HepG2 (cell line): ENCODE results near the gene PTGER3. TPM values are rescaled to one million over a fixed set of nuclear protein-coding genes. Genes with fewer than 3 reads are reported as not detected.

ENCODE experiments used
- ATF3 ChIP-seq: sonication (generic); formaldehyde crosslinking; IDR thresholded peaks from 2 replicates; pipeline ENCODE4 v1.4.0; 2020; ENCODE audit warnings: missing genetic modification reagents
- CBFB ChIP-seq: sonication (generic); formaldehyde crosslinking; IDR thresholded peaks from 2 replicates; pipeline ENCODE4 v1.4.0; 2020; ENCODE audit warnings: missing genetic modification reagents
- CSRNP2 ChIP-seq: sonication (generic); formaldehyde crosslinking; conservative IDR thresholded peaks from 2 replicates; pipeline ENCODE4 v1.8.0; 2022; ENCODE audit warnings: low read depth, missing genetic modification reagents
- EP300 ChIP-seq, 3 experiments: sonication (generic) in 1 of 3; formaldehyde crosslinking in 1 of 3; IDR thresholded peaks; 2 replicates each; pipeline versions ENCODE4 v1.5.1 to v1.6.1; 2011 to 2020; ENCODE audit warnings: low read depth in 2 of 3, low read length in 2 of 3, borderline replicate concordance in 1 of 3, improper control_type of control experiment in 1 of 3, mild to moderate bottlenecking in 1 of 3, missing genetic modification reagents in 1 of 3, moderate library complexity in 1 of 3
- FOXC1 ChIP-seq: sonication (generic); formaldehyde crosslinking; IDR thresholded peaks from 2 replicates; pipeline ENCODE4 v1.8.0; 2022; ENCODE audit warnings: mild to moderate bottlenecking, missing genetic modification reagents, borderline replicate concordance
- FOXJ3 ChIP-seq: sonication (generic); formaldehyde crosslinking; IDR thresholded peaks from 2 replicates; pipeline ENCODE4 v1.4.0; 2020; ENCODE audit warnings: missing genetic modification reagents, mild to moderate bottlenecking, borderline replicate concordance
- FOXK2 ChIP-seq: fragments of 450-650 bp; IDR thresholded peaks from 2 replicates; pipeline ENCODE4 v1.6.1; 2016
- KDM3A ChIP-seq: IDR thresholded peaks from 2 replicates; pipeline ENCODE4 v1.6.1; 2018; ENCODE audit warnings: low read depth, missing compliant biosample characterization
- NR2F2 ChIP-seq: IDR thresholded peaks from 2 replicates; pipeline ENCODE4 v1.6.1; 2012; ENCODE audit warnings: low read depth, inconsistent platforms, borderline replicate concordance
- SNAPC2 ChIP-seq: sonication (generic); formaldehyde crosslinking; IDR thresholded peaks from 2 replicates; pipeline ENCODE4 v1.8.1; 2022; ENCODE audit warnings: mild to moderate bottlenecking, missing genetic modification reagents
- TRIM22 ChIP-seq: fragments of 450-650 bp; IDR thresholded peaks from 2 replicates; pipeline ENCODE4 v1.6.1; 2017
- ZBTB21 ChIP-seq: sonication (generic); formaldehyde crosslinking; IDR thresholded peaks from 2 replicates; pipeline ENCODE4 v1.4.0; 2020; ENCODE audit warnings: missing genetic modification reagents
- ZBTB44 ChIP-seq: sonication (generic); formaldehyde crosslinking; IDR thresholded peaks from 2 replicates; pipeline ENCODE4 v1.4.0; 2020; ENCODE audit warnings: missing genetic modification reagents
- ZNF101 ChIP-seq: sonication (generic); formaldehyde crosslinking; IDR thresholded peaks from 2 replicates; pipeline ENCODE4 v1.4.0; 2020; ENCODE audit warnings: mild to moderate bottlenecking, low read depth, missing genetic modification reagents, borderline replicate concordance
- ZNF276 ChIP-seq: sonication (generic); formaldehyde crosslinking; IDR thresholded peaks from 2 replicates; pipeline ENCODE4 v1.4.0; 2020; ENCODE audit warnings: mild to moderate bottlenecking, low read depth, missing genetic modification reagents
- ZNF329 ChIP-seq: sonication (generic); formaldehyde crosslinking; IDR thresholded peaks from 2 replicates; pipeline ENCODE4 v1.9.0; 2021; ENCODE audit warnings: low read depth, mild to moderate bottlenecking, missing genetic modification reagents
- ZNF512 ChIP-seq: sonication (generic); formaldehyde crosslinking; IDR thresholded peaks from 2 replicates; pipeline ENCODE4 v1.4.0; 2020; ENCODE audit warnings: mild to moderate bottlenecking, missing genetic modification reagents
- ZNF766 ChIP-seq: sonication (generic); formaldehyde crosslinking; IDR thresholded peaks from 2 replicates; pipeline ENCODE4 v1.5.0; 2020; ENCODE audit warnings: missing genetic modification reagents, borderline replicate concordance
- ZNF879 ChIP-seq: sonication (generic); formaldehyde crosslinking; IDR thresholded peaks from 2 replicates; pipeline ENCODE4 v1.8.1; 2023; ENCODE audit warnings: missing genetic modification reagents
- polyA plus RNA-seq, 8 experiments: library from polyadenylated mRNA; depleted of rRNA in 3 of 8; stranded (reverse) in 7 of 8; unstranded in 1 of 8; fragments of >200 nt; fragmentation: Illumina TruSeq in 4 of 8; extraction: Trizol in 4 of 8; gene quantifications; 2 replicates each; pipeline versions ENCODE4 v1.2.1 to v1.2.3, GENCODE V29; 2011 to 2016; ENCODE audit warnings: low read depth in 4 of 8, missing spikeins in 1 of 8, mixed read lengths in 1 of 8; ENCODE audit not compliant: insufficient read depth in 1 of 8
- total RNA-seq, 5 experiments: library from RNA; depleted of rRNA; stranded (reverse); fragments of >200 nt; fragmentation: Illumina TruSeq; extraction: Trizol; gene quantifications; 2 replicates each; pipeline ENCODE4 v1.2.3, GENCODE V29; 2016; ENCODE audit warnings: low read depth in 1 of 5

Gene PTGER3
- total and polyA plus RNA-seq, 2 of the 13 experiments (the other 11 are each of a cell fraction or from before 2014, with no cell fraction given) = 0.01 TPM; not detected in 1

GRCh38 chr1:71080739-71081696, 33.4 kb upstream of the PTGER3 start, which contains the start of gene ZRANB2 (continued):
- TF ChIP-seq TRIM22 (no peak), CBFB (CRISPR knock-in tag) (no peak), ZNF766 (CRISPR knock-in tag) (no peak), ZBTB21 (no peak; the same call in 1 of the 2 replicates), FOXJ3 (CRISPR knock-in tag) (no peak; the same call in 1 of the 2 replicates), ZNF879 (CRISPR knock-in tag) (no peak), ZNF276 (CRISPR knock-in tag) (no peak), FOXK2 (no peak), ATF3 (CRISPR knock-in tag) (no peak), ZNF329 (CRISPR knock-in tag) (no peak), CSRNP2 (CRISPR knock-in tag) (no peak), KDM3A (CRISPR knock-in tag) (peak; percentile 69; the same call in 1 of the 2 replicates), NR2F2 (no peak), ZBTB44 (no peak), ZNF512 (CRISPR knock-in tag) (no peak), ZNF101 (CRISPR knock-in tag) (no peak), SNAPC2 (CRISPR knock-in tag) (no peak), FOXC1 (no peak), EP300 (IDR thresholded peaks at IDR 0.05; ENCODE audit: low read depth in 2 of 2, low read length in 2 of 2) (no peak), EP300 (CRISPR knock-in tag; IDR thresholded peaks at IDR 0.05; ENCODE audit: borderline replicate concordance) (no peak)
